Liver (tissue), 3 donors: ENCODE data around the gene WDFY1.

Experiments
- HNF4A ChIP-seq, 2 donors: conservative IDR thresholded peaks; 2 replicates each; pipeline ENCODE4 v1.6.1; 2016; ENCODE audit warnings: antibody characterized with exemption in 2 of 2, mild to moderate bottlenecking in 2 of 2
- RAD21 ChIP-seq, 2 donors: IDR thresholded peaks; 2 replicates each; pipeline ENCODE4 v1.6.1; 2016; ENCODE audit warnings: antibody characterized with exemption in 2 of 2, mild to moderate bottlenecking in 2 of 2
- TAF1 ChIP-seq: conservative IDR thresholded peaks from 2 replicates; pipeline ENCODE4 v1.6.1; 2016; ENCODE audit warnings: antibody characterized with exemption, mild to moderate bottlenecking
- YY1 ChIP-seq: IDR thresholded peaks from 2 replicates; pipeline ENCODE4 v1.6.1; 2016; ENCODE audit warnings: antibody characterized with exemption, mild to moderate bottlenecking
- TF ChIP-seq, protein P1 (sequence below): fragments of 150-350 bp; IDR thresholded peaks from 2 replicates; pipeline ENCODE4 v1.5.1; 2017; ENCODE audit warnings: improper control_type of control experiment, low read depth, low read length; ENCODE audit not compliant: missing input control
- donor health status: healthy.
- donor health status: healthy.

DNA sequence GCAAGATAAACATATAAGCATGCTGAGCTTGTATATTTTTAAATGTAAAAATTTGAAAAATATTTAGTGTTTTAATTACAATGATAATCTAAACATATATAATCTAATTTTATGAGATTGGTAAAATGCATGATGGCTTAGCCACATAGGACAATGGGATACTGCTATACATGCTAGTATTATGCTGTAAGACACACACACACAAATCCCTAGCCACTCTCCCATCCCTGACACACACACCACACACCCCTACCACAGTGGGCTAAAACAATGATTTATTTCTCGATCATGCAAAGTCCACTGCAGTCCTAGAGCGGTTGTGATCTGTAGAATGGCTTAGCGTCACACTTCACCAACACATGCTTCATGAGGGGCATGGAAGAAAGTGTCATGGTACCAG, 71.5 kb downstream of the WDFY1 start:
- TF ChIP-seq, protein P1, sequence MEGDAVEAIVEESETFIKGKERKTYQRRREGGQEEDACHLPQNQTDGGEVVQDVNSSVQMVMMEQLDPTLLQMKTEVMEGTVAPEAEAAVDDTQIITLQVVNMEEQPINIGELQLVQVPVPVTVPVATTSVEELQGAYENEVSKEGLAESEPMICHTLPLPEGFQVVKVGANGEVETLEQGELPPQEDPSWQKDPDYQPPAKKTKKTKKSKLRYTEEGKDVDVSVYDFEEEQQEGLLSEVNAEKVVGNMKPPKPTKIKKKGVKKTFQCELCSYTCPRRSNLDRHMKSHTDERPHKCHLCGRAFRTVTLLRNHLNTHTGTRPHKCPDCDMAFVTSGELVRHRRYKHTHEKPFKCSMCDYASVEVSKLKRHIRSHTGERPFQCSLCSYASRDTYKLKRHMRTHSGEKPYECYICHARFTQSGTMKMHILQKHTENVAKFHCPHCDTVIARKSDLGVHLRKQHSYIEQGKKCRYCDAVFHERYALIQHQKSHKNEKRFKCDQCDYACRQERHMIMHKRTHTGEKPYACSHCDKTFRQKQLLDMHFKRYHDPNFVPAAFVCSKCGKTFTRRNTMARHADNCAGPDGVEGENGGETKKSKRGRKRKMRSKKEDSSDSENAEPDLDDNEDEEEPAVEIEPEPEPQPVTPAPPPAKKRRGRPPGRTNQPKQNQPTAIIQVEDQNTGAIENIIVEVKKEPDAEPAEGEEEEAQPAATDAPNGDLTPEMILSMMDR, result no peak
- TF ChIP-seq YY1 (no peak), HNF4A (conservative IDR thresholded peaks at IDR 0.05) (no peak), TAF1 (no peak), RAD21 (IDR thresholded peaks at IDR 0.05) (no peak)
